T-helper 1 cell (primary cell): Measurements from ENCODE around the gene NR1H4.
"Not testable (repeated sequence)": the region's sequence is repeated elsewhere in the genome, so short reads cannot be mapped to it uniquely, and the experiment has no call there.

Source experiments
- DNase-seq, 5 donors: peaks; one replicate each; pipeline ENCODE4 v3.0.0-alpha.2; 2012 to 2020

NR1H4 gene

GRCh38 chr12:100573292-100574186 is 99.9 kb downstream of the NR1H4 start, which contains the start of gene GAS2L3:
GAS2L3 (plus strand) TSS chr12:100573684; CDS start chr12:100594905, 21,221 bp downstream.
- DNase-seq, result peak in 4 of 5 donors; percentile 15 to 74 (median 34)

- DNase-seq, result no peak
These were observed 100.8 kb downstream of the NR1H4 start for GRCh38 chr12:100574187-100575074.

DNA sequence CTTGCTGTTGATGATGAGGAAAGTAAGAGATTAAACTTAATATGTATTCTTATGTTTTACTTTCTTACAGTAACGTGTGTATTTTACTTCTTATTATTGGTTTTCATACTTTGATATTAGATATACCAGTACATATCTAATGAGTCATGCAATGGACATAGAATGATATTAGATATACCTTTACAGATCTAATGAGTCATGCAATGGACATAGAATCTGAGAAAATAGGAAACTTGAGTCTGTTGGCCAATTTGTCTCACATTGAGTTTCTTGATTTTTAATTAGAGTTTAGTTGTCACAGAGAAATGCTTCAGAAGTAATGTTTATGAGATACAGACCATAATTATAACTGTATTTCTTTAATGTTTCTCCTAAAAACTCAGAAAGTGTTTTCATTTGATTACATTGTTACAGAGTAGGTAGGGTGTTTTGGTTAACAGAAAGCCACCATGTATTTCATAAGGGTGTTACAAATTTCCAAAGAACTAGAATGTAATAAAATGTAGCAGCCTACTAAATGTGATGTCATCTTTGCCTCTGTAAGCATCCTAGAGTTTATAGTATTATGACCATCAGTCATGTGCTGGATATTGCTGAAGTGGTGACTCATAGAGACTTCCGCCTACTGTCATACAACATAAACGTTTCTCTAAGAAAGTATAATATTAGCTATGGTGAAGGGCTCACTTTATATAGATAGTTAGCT is 102.8 kb downstream of the NR1H4 start:
- no peak for DNase-seq

DNA sequence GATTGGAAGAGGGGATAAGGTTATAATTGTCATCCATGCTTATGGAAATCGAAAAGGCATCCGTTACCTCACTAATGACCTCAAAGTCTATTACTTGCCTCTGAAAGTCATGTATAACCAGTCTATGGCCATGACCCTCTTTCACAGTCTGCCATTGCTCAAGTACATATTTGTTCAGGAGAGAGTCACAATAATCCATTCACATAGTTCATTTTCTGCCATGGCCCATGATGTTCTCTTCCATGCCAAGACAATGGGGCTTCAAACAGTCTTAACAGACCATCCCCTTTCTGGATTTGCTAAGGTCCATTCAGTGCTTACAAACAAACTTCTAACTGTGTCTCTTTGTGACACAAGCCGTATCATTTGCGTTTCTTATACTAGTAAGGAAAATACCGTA is 105.3 kb downstream of the NR1H4 start:
- DNase-seq, result no peak

DNA sequence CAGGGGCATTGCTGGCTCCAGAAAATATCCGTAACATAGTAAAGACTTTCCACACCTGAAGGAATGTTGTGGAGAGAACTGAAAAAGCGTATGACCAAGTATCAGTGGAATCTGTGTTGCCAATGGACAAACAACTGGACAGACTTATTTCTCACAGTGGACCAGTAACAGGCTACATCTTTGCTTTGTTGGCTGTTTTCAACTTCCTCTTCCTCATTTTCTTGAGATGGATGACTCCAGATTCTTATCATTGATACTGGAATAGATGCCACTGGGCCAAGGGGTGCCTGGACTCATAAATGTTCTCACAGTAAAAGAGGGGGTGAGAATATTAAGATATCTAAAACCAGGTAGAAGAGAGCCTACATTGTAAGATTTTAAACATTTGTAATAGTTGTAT is 106.2 kb downstream of the NR1H4 start:
- no peak for DNase-seq

DNA sequence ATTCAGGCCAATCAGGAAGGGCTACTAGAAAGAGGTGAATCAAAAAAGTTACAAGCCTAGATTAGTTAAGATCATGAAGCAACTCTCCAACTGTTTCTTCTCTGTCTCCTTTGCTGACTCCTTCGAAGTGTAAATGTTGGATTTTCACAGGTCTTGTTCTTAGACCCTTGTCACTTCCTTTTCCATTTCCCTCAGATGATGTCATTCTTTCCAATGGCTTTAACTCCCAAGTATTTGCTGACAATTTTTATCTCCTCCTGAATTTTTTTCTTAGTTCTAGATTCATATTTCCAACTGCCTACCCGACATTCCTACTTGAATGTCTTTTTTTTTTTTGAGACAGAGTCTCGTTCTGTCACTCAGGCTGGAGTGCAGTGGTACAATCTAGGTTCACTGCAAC is 110.6 kb downstream of the NR1H4 start:
- no peak for DNase-seq

- DNase-seq, result no peak
These were observed 118.3 kb downstream of the NR1H4 start for GRCh38 chr12:100591979-100592378.

GRCh38 chr12:100593490-100593889 is 119.8 kb downstream of the NR1H4 start:
- no peak for DNase-seq

DNA sequence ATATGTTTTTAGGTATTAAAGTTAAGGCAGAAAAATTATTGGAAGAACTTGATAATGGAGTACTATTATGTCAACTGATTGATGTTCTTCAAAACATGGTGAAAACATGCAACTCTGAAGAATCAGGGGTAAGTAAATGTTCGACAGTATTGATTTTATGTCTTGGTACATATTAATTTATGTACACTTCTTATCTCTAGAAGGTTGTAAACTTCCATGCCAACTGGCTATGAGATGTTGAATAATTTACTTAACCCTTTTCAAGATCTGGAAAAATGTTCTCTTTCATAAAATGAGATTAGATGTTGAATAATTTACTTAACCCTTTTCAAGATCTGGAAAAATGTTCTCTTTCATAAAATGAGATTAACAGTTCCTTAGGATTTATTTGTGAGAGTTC is 128.0 kb downstream of the NR1H4 start:
- DNase-seq, result no peak

GRCh38 chr12:100602997-100603396 is 129.3 kb downstream of the NR1H4 start:
- DNase-seq, result not testable (repeated sequence)

DNA sequence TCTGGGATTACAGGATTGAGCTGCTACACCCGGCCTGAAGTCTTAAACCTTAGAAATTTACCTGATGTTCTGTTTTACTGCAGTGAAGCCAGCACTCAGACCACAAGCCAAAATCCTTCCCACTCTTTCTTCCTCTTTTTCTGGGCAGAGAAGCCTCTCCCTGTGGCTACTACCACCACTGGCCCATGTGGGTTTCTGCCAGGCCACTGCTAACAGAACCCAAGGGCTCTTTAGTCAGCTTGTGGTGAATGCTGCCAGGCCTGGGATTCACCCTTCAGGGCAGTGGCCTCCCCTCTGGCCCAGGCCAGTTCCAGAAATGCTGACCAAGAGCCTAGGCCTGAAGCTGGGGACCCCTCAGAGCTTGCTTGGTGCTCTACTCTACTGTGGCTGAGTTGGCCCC is 135.1 kb downstream of the NR1H4 start:
- no peak for DNase-seq

DNA sequence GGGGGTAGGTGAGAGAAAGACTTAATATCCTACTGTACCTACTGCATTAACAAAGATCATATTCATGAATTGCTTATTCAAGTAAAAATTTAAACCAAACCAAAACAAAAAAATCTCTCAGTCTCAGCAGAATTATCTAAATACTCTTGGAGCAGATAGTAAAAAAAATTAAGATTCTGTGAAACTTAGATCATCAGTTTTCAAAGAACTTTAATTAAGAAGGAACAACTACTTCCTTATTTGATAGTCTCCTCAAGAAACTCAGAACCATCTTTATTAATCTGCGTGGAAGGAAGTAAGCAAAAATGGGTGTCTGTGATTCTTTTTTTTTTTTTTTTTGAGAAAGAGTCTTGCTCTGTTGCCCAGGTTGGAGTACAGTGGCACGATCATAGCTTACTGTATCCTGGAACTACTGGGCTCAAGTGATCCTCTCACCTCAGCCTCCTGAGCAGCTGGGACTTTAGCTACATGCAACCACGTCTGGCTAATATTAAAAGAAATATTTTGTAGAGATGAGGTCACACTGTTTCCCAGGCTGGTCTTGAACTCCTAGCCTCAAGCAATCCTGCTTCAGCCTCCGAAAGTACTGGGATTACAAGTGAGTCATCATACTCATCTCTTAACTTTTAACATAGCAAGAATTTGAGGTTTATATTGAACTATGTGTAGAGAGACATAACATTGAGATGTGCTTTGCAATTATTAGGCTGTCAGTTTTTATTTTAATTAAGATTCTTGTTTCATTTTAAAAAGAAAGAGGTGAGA is 137.2 kb downstream of the NR1H4 start:
- no peak for DNase-seq

GRCh38 chr12:100612606-100613005 is 138.9 kb downstream of the NR1H4 start:
- no peak for DNase-seq
